Uterus (tissue), 2 donors: Measurements from ENCODE around the gene SLC48A1.

Source experiments
- POLR2A ChIP-seq, 2 donors: fragments of 450-650 bp; IDR thresholded peaks; one replicate each; pipeline ENCODE4 v1.6.1; 2016; ENCODE audit warnings: antibody characterized with exemption in 2 of 2, mild to moderate bottlenecking in 1 of 2, moderate library complexity in 1 of 2
- TF ChIP-seq, protein P1 (sequence below), 4 experiments: fragments of 200-600 bp in 2 of 4; fragments of 450-650 bp in 2 of 4; sonication (generic) in 2 of 4; IDR thresholded peaks; one replicate each; pipeline ENCODE4 v1.5.1; 2016 to 2019; ENCODE audit warnings: antibody characterized with exemption in 4 of 4, mild to moderate bottlenecking in 2 of 4, moderate library complexity in 1 of 4

- TF ChIP-seq, protein P1, sequence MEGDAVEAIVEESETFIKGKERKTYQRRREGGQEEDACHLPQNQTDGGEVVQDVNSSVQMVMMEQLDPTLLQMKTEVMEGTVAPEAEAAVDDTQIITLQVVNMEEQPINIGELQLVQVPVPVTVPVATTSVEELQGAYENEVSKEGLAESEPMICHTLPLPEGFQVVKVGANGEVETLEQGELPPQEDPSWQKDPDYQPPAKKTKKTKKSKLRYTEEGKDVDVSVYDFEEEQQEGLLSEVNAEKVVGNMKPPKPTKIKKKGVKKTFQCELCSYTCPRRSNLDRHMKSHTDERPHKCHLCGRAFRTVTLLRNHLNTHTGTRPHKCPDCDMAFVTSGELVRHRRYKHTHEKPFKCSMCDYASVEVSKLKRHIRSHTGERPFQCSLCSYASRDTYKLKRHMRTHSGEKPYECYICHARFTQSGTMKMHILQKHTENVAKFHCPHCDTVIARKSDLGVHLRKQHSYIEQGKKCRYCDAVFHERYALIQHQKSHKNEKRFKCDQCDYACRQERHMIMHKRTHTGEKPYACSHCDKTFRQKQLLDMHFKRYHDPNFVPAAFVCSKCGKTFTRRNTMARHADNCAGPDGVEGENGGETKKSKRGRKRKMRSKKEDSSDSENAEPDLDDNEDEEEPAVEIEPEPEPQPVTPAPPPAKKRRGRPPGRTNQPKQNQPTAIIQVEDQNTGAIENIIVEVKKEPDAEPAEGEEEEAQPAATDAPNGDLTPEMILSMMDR (IDR thresholded peaks at IDR 0.05) = no peak
- TF ChIP-seq POLR2A (IDR thresholded peaks at IDR 0.05) = no peak
Observed at GRCh38 chr12:47734725-47735480, 38.1 kb upstream of the SLC48A1 start.
